Endothelial cell of umbilical vein (primary cell): ENCODE results near the gene SMAD6. TPM values are rescaled to one million over a fixed set of nuclear protein-coding genes. Genes with fewer than 3 reads are reported as not detected.

Source experiments
- BruUV-seq: library from RNA; stranded (reverse); fragments of 400-500 nt; replicated peaks from 2 replicates; lab custom pipeline; 2021; lab: Mats Ljungman, UMichigan
- CTCF ChIA-PET: fragments of 300-600, 350-600 bp; sonication (Branson Sonifier 250); formaldehyde crosslinking; loops from one replicate; lab custom pipeline; 2021; ENCODE audit warnings: antibody characterized with exemption, inconsistent platforms; lab: Charles Lee
- POLR2A ChIA-PET: fragments of 300-600, 350-600 bp; sonication (Branson Sonifier 250); formaldehyde crosslinking; loops from one replicate; lab custom pipeline; 2021; ENCODE audit warnings: antibody characterized with exemption, inconsistent platforms; lab: Charles Lee
- DNase-seq: peaks from one replicate; pipeline ENCODE4 v3.0.0-alpha.2; 2011; ENCODE audit warnings: low read depth, low spot score
- FAIRE-seq: peaks from 2 replicates; lab custom pipeline; 2011; peaks lifted over from hg19 to GRCh38; lab: Jason Lieb, UNC
- H2AFZ ChIP-seq: 2 replicates; pipeline ENCODE4 v1.6.0; 2012; ENCODE audit warnings: low read depth, low read length, control low read depth, inconsistent platforms
- H3K27ac ChIP-seq: 2 replicates; pipeline ENCODE4 v1.5.1; 2011; ENCODE audit warnings: low read depth, mild to moderate bottlenecking, control low read depth, low read length, moderate library complexity; ENCODE audit not compliant: insufficient read depth
- H3K27me3 ChIP-seq, 2 experiments: 2 replicates each; pipeline versions ENCODE4 v1.6.0 to v1.6.1; 2011; ENCODE audit warnings: low read length in 2 of 2, mixed read lengths in 1 of 2; ENCODE audit not compliant: control insufficient read depth in 2 of 2, insufficient read depth in 2 of 2
- H3K36me3 ChIP-seq, 2 experiments: 2 replicates in 1 of 2; 3 replicates in 1 of 2; pipeline ENCODE4 v1.5.1; 2011; ENCODE audit warnings: low read length in 2 of 2, mild to moderate bottlenecking in 1 of 2, moderate library complexity in 1 of 2; ENCODE audit not compliant: control insufficient read depth in 2 of 2, insufficient read depth in 2 of 2; ENCODE audit errors: extremely low read depth in 1 of 2
- H3K4me1 ChIP-seq: 3 replicates; pipeline ENCODE4 v1.5.1; 2011; ENCODE audit warnings: mild to moderate bottlenecking, low read length; ENCODE audit not compliant: control insufficient read depth, insufficient read depth; ENCODE audit errors: extremely low read depth
- H3K4me2 ChIP-seq: 2 replicates; pipeline ENCODE4 v1.6.1; 2011; ENCODE audit warnings: low read length, control low read depth, mixed read lengths; ENCODE audit not compliant: insufficient read depth
- H3K4me3 ChIP-seq, 3 experiments: fragments of 200-600 bp in 1 of 3; sonication (generic), shearing (Covaris generic) in 1 of 3; replicated peaks in 1 of 3; 2 replicates each; pipeline ENCODE4 v1.5.1; 2011 to 2016; ENCODE audit warnings: control low read depth in 3 of 3, low read length in 3 of 3, mild to moderate bottlenecking in 2 of 3, inconsistent platforms in 1 of 3, low read depth in 1 of 3, moderate library complexity in 1 of 3; ENCODE audit not compliant: insufficient read depth in 1 of 3
- H3K79me2 ChIP-seq: 2 replicates; pipeline ENCODE4 v1.6.0; 2012; ENCODE audit warnings: low read length, inconsistent platforms; ENCODE audit not compliant: control insufficient read depth, insufficient read depth
- H3K9ac ChIP-seq: replicated peaks from 2 replicates; pipeline ENCODE3; 2011; ENCODE audit warnings: low read length, control low read depth; ENCODE audit not compliant: insufficient read depth; ENCODE audit errors: extremely low read depth
- H3K9me1 ChIP-seq: replicated peaks from 3 replicates; pipeline ENCODE4 v1.6.0; 2011; ENCODE audit warnings: mild to moderate bottlenecking, low read length; ENCODE audit not compliant: control insufficient read depth, insufficient read depth; ENCODE audit errors: extremely low read depth
- H3K9me3 ChIP-seq: replicated peaks from 2 replicates; pipeline ENCODE4 v1.5.1; 2012; ENCODE audit warnings: low read length, inconsistent platforms; ENCODE audit not compliant: control insufficient read depth, insufficient read depth
- H4K20me1 ChIP-seq: replicated peaks from 2 replicates; pipeline ENCODE3; 2011; ENCODE audit warnings: mild to moderate bottlenecking, low read length; ENCODE audit not compliant: control insufficient read depth, insufficient read depth; ENCODE audit errors: extremely low read depth
- CTCF ChIP-seq, 2 donors: IDR thresholded peaks; 1 replicate in 1 of 2; 2 replicates in 1 of 2; pipeline ENCODE4 v1.5.1; 2011; ENCODE audit warnings: low read length in 2 of 2, mild to moderate bottlenecking in 2 of 2, moderate library complexity in 2 of 2, control low read depth in 1 of 2, inconsistent platforms in 1 of 2, low read depth in 1 of 2; ENCODE audit not compliant: insufficient read depth in 1 of 2; ENCODE audit errors: extremely low read depth in 1 of 2
- EZH2 ChIP-seq: IDR thresholded peaks from 2 replicates; pipeline ENCODE4 v1.6.1; 2012; ENCODE audit warnings: borderline replicate concordance, low read depth, mild to moderate bottlenecking, moderate library complexity, low read length, inconsistent platforms; ENCODE audit not compliant: severe bottlenecking
- FOS ChIP-seq: IDR thresholded peaks from 2 replicates; pipeline ENCODE4 v1.6.1; 2011; ENCODE audit warnings: mild to moderate bottlenecking, low read length, moderate library complexity, borderline replicate concordance; ENCODE audit not compliant: insufficient read depth
- GATA2 ChIP-seq: IDR thresholded peaks from 2 replicates; pipeline ENCODE4 v1.7.0; 2011; ENCODE audit warnings: low read depth, mild to moderate bottlenecking, moderate library complexity, mixed read lengths, low read length; ENCODE audit not compliant: insufficient read length, insufficient read depth
- JUN ChIP-seq: IDR thresholded peaks from 2 replicates; pipeline ENCODE4 v1.6.1; 2011; ENCODE audit warnings: borderline replicate concordance, low read depth; ENCODE audit not compliant: insufficient read length, insufficient read depth
- MAX ChIP-seq: IDR thresholded peaks from 2 replicates; pipeline ENCODE4 v1.6.1; 2011; ENCODE audit not compliant: insufficient read depth, insufficient read length
- MYC ChIP-seq: IDR thresholded peaks from one replicate; pipeline ENCODE4 v1.6.1; 2011; ENCODE audit warnings: mild to moderate bottlenecking, low read depth, low read length
- POLR2A ChIP-seq: IDR thresholded peaks from 2 replicates; pipeline ENCODE4 v1.6.1; 2012; ENCODE audit warnings: low read depth, mild to moderate bottlenecking, control low read depth, low read length
- POLR2AphosphoS5 ChIP-seq: IDR thresholded peaks from 2 replicates; pipeline ENCODE4 v1.6.1; 2012; ENCODE audit warnings: low read depth, mild to moderate bottlenecking, control low read depth, low read length, moderate library complexity; ENCODE audit not compliant: insufficient read depth
- dilution Hi-C: fragments of 300-500 bp; cut with MboI; formaldehyde crosslinking; loops from one replicate; pipeline ENCODE4 v1.15.0; 2019; ENCODE audit warnings: low sequenced_read_pairs; ENCODE audit not compliant: extremely low pct_ligation_motif_present
- intact Hi-C: fragments of 100-400 bp; cut with micrococcal nuclease; formaldehyde crosslinking; loops from one replicate; pipeline ENCODE4 v1.10.0; 2022
- polyA plus RNA-seq, 4 experiments: library from polyadenylated mRNA; depleted of rRNA in 3 of 4; stranded (reverse) in 3 of 4; unstranded in 1 of 4; fragments of >200 nt; gene quantifications; 2 replicates each; pipeline versions ENCODE4 v1.2.1 to v1.2.3, GENCODE V29; 2011 to 2012; ENCODE audit warnings: missing spikeins in 1 of 4
- total RNA-seq: library from RNA; stranded (reverse); gene quantifications from 2 replicates; pipeline ENCODE4 v1.2.3, GENCODE V29; 2021

Gene SMAD6
- total and polyA plus RNA-seq, 2 donors (not counting 3 experiments of a cell fraction or from before 2014, with no cell fraction given) = 7.3 to 12.5 TPM

GRCh38 chr15:66746231-66746605 lies 44.2 kb downstream of the SMAD6 start:
- intact Hi-C loops (loop anchor here (1.0 kb wide), 2 partner anchors 28 to 39 kb away; no protein-coding TSS in a partner anchor), dilution Hi-C loops (no loop called here)
- H3K27me3 ChIP-seq = no peaks in the 10 kb centered on the region
- H3K9ac ChIP-seq = no peak overlapping the region
- DNase-seq (peak; percentile 63), FAIRE-seq (peak; percentile 77)
- H3K36me3 ChIP-seq = no peaks in the 10 kb centered on the region
- TF ChIP-seq POLR2AphosphoS5 (no peak), FOS (no peak), POLR2A (no peak), EZH2 (no peak), GATA2 (no peak), MYC (no peak), CTCF (IDR thresholded peaks at IDR 0.05; ENCODE audit: extremely low read depth in 1 of 2, insufficient read depth in 1 of 2, low read depth in 1 of 2, low read length in 2 of 2) (no peak), MAX (no peak), JUN (no peak)
- no peak overlapping the region for H2AFZ ChIP-seq
- ChIA-PET POLR2A (interaction anchor here (0.7 kb wide), 1 partner anchor 1414 kb away, joined by 5 read pairs; no protein-coding TSS in a partner anchor), CTCF (interaction anchor here (0.7 to 1.3 kb wide), 3 partner anchors 17 to 105 kb away, joined by 3 to 6 read pairs (median 4); no protein-coding TSS in a partner anchor)
- H3K4me2 ChIP-seq = no peak overlapping the region
- H4K20me1 ChIP-seq = no peaks in the 10 kb centered on the region
- H3K9me1 ChIP-seq = no peaks in the 10 kb centered on the region
- no peak overlapping the region for H3K27ac ChIP-seq
- BruUV-seq = no TSS peak
- peaks cover 52% of the 10 kb centered on the region for H3K4me1 ChIP-seq
- H3K79me2 ChIP-seq = peaks cover 41% of the 10 kb centered on the region
- no peaks in the 10 kb centered on the region for H3K9me3 ChIP-seq
- no peak overlapping the region for H3K4me3 ChIP-seq
